ENCODE data around the gene OPN3. TPM values are rescaled to one million over a fixed set of nuclear protein-coding genes. Genes with fewer than 3 reads are reported as not detected.

Gene OPN3
- total RNA-seq, 1 donor: 47.5 TPM

- no peak for DNase-seq (ENCODE audit: low read depth)
- H3K4me3 ChIP-seq (ENCODE audit: low read depth, low read length): no peak overlapping the region
- TF ChIP-seq CTCF (IDR thresholded peaks at IDR 0.05; ENCODE audit: insufficient read depth, low read depth, low read length): no peak
Observed at GRCh38 chr1:241645199-241645598, 5.0 kb upstream of the OPN3 start.

GRCh38 chr1:241644259-241644658 lies 4.1 kb upstream of the OPN3 start:
- no peak for TF ChIP-seq CTCF (IDR thresholded peaks at IDR 0.05; ENCODE audit: insufficient read depth, low read depth, low read length)
- DNase-seq (ENCODE audit: low read depth): no peak
- H3K4me3 ChIP-seq (ENCODE audit: low read depth, low read length): no peak overlapping the region

- H3K4me3 ChIP-seq (ENCODE audit: low read depth, low read length): no peak overlapping the region
- no peak for TF ChIP-seq CTCF (IDR thresholded peaks at IDR 0.05; ENCODE audit: insufficient read depth, low read depth, low read length)
- no peak for DNase-seq (ENCODE audit: low read depth)
Observed at GRCh38 chr1:241642593-241642944, 2.4 kb upstream of the OPN3 start.

- DNase-seq (ENCODE audit: low read depth): peak; percentile 83
- no peak overlapping the region for H3K4me3 ChIP-seq (ENCODE audit: low read depth, low read length)
- TF ChIP-seq CTCF (IDR thresholded peaks at IDR 0.05; ENCODE audit: insufficient read depth, low read depth, low read length): no peak
Observed at GRCh38 chr1:241641773-241642592, 1.8 kb upstream of the OPN3 start.

GRCh38 chr1:241640867-241641622 lies 876 bp upstream of the OPN3 start:
- no peak for TF ChIP-seq CTCF (IDR thresholded peaks at IDR 0.05; ENCODE audit: insufficient read depth, low read depth, low read length)
- no peak for DNase-seq (ENCODE audit: low read depth)
- H3K4me3 ChIP-seq (ENCODE audit: low read depth, low read length): no peak overlapping the region

GRCh38 chr1:241639623-241640148 lies 483 bp downstream of the OPN3 start:
- H3K4me3 ChIP-seq (ENCODE audit: low read depth, low read length): peak overlapping the region; percentile 78
- no peak for DNase-seq (ENCODE audit: low read depth)
- no peak for TF ChIP-seq CTCF (IDR thresholded peaks at IDR 0.05; ENCODE audit: insufficient read depth, low read depth, low read length)

All from fibroblast of villous mesenchyme (primary cell).